IPS-18c (cell line): ENCODE results near the gene AHNAK.
"Not testable (repeated sequence)": the region's sequence is repeated elsewhere in the genome, so short reads cannot be mapped to it uniquely, and the experiment has no call there.

Source experiments
- H3K4me3 ChIP-seq: 2 replicates; pipeline ENCODE4 v1.7.0; 2013; ENCODE audit warnings: low read depth, mild to moderate bottlenecking, low read length, moderate library complexity; ENCODE audit not compliant: insufficient read depth
- H3K9me3 ChIP-seq: one replicate; pipeline ENCODE4 v1.6.1; 2013; ENCODE audit warnings: mild to moderate bottlenecking, low read length, moderate library complexity; ENCODE audit not compliant: control insufficient read depth, insufficient read depth

The AHNAK gene

GRCh38 chr11:62556108-62556874 lies 9.7 kb upstream of the AHNAK start:
- Histone ChIP-seq H3K9me3 (no peaks in the 10 kb centered on the region), H3K4me3 (no peak overlapping the region)

- no peak overlapping the region for H3K4me3 ChIP-seq
- H3K9me3 ChIP-seq, result no peaks in the 10 kb centered on the region
These were observed 9.0 kb upstream of the AHNAK start for GRCh38 chr11:62555464-62556107.

GRCh38 chr11:62554387-62555167 lies 8.0 kb upstream of the AHNAK start:
- Histone ChIP-seq H3K9me3 (no peaks in the 10 kb centered on the region), H3K4me3 (no peak overlapping the region)

- Histone ChIP-seq H3K4me3 (no peak overlapping the region), H3K9me3 (no peaks in the 10 kb centered on the region)
These were observed 7.3 kb upstream of the AHNAK start for GRCh38 chr11:62553839-62554361.

- Histone ChIP-seq H3K4me3 (no peak overlapping the region; the same call in 1 of the 2 replicates), H3K9me3 (peaks cover 2% of the 10 kb centered on the region)
These were observed 6.7 kb upstream of the AHNAK start for GRCh38 chr11:62553080-62553838.

GRCh38 chr11:62552485-62553079 lies 6.0 kb upstream of the AHNAK start:
- H3K4me3 ChIP-seq, result no peak overlapping the region; the same call in 1 of the 2 replicates

GRCh38 chr11:62550478-62550877 lies 3.9 kb upstream of the AHNAK start:
- not testable (repeated sequence) for H3K4me3 ChIP-seq, H3K9me3 ChIP-seq

More at GRCh38 chr11:62552485-62553079, 6.0 kb upstream of the AHNAK start:
- peaks cover 2% of the 10 kb centered on the region for H3K9me3 ChIP-seq

- Histone ChIP-seq H3K4me3 (no peak overlapping the region), H3K9me3 (peaks cover 2% of the 10 kb centered on the region)
These were observed 2.1 kb upstream of the AHNAK start for GRCh38 chr11:62548545-62549335.

GRCh38 chr11:62547691-62548281 lies 1.2 kb upstream of the AHNAK start:
- H3K4me3 ChIP-seq, result peak overlapping the region; percentile 84; the same call in 1 of the 2 replicates
- H3K9me3 ChIP-seq, result peaks cover 2% of the 10 kb centered on the region

GRCh38 chr11:62546929-62547625 lies 471 bp upstream of the AHNAK start:
- peaks cover 2% of the 10 kb centered on the region for H3K9me3 ChIP-seq

GRCh38 chr11:62545437-62546243 lies 966 bp downstream of the AHNAK start:
- Histone ChIP-seq H3K4me3 (peak overlapping the region; percentile 84), H3K9me3 (peaks cover 2% of the 10 kb centered on the region)

More at GRCh38 chr11:62546929-62547625, 471 bp upstream of the AHNAK start:
- H3K4me3 ChIP-seq, result peak overlapping the region; percentile 84

- peak overlapping the region; percentile 84 for H3K4me3 ChIP-seq
- H3K9me3 ChIP-seq, result peaks cover 2% of the 10 kb centered on the region
These were observed 1.8 kb downstream of the AHNAK start for GRCh38 chr11:62544581-62545436.

GRCh38 chr11:62543680-62544444 lies 2.7 kb downstream of the AHNAK start:
- Histone ChIP-seq H3K4me3 (peak overlapping the region; percentile 84), H3K9me3 (peaks cover 2% of the 10 kb centered on the region)
